K562 (cell line): Measurements from ENCODE around the gene KCTD18. TPM values are rescaled to one million over a fixed set of nuclear protein-coding genes. Genes with fewer than 3 reads are reported as not detected.

ENCODE experiments used
- ATAC-seq: fragments of 200-7000 bp; cut with Tn5 transposase; 3 replicates; pipeline ENCODE4 v1.9.1; 2020; ENCODE audit warnings: moderate library complexity
- BruUV-seq: library from RNA; stranded (reverse); fragments of 400-500 nt; replicated peaks from 2 replicates; lab custom pipeline; 2021; lab: Mats Ljungman, UMichigan
- CTCF ChIA-PET: fragments of 300-600 bp; formaldehyde crosslinking; extraction: SDS; loops from one replicate; lab custom pipeline; 2021; ENCODE audit warnings: low intra/inter-chr PET ratio; lab: Yijun Ruan, JAX
- POLR2A ChIA-PET: fragments of 300-600, 350-650 bp; sonication (Branson Sonifier 250); formaldehyde crosslinking; extraction: SDS; loops from one replicate; lab custom pipeline; 2021; ENCODE audit warnings: antibody characterized with exemption, inconsistent platforms; lab: Yijun Ruan, JAX
- DNase-seq, 4 experiments: peaks; one replicate each; pipeline versions ENCODE4 v3.0.0 to v3.0.0-alpha.2; 2011 to 2018; ENCODE audit warnings: low spot score in 3 of 4, mixed read lengths in 3 of 4; ENCODE audit errors: extremely low read depth in 1 of 4
- FAIRE-seq: peaks from 2 replicates; lab custom pipeline; 2011; peaks lifted over from hg19 to GRCh38; lab: Jason Lieb, UNC
- H2AFZ ChIP-seq: 2 replicates; pipeline ENCODE4 v1.6.0; 2011; ENCODE audit warnings: low read depth, low read length, control low read depth, inconsistent platforms
- H3K27ac ChIP-seq: fragments of 200-600 bp; 3 replicates; pipeline ENCODE4 v1.8.0; 2011; ENCODE audit warnings: low read depth, mild to moderate bottlenecking, control low read depth, inconsistent platforms, low read length, moderate library complexity, mixed read lengths; ENCODE audit errors: extremely low read depth
- H3K27me3 ChIP-seq, 2 experiments: fragments of 300-600 bp in 1 of 2; 2 replicates in 1 of 2; 3 replicates in 1 of 2; pipeline versions ENCODE4 v1.6.0 to v1.8.0; 2011; ENCODE audit warnings: inconsistent platforms in 2 of 2, low read length in 2 of 2, mild to moderate bottlenecking in 1 of 2, mixed read lengths in 1 of 2, moderate library complexity in 1 of 2; ENCODE audit not compliant: control insufficient read depth in 2 of 2, insufficient read depth in 2 of 2
- H3K36me3 ChIP-seq: fragments of 300-600 bp; 3 replicates; pipeline ENCODE4 v1.8.0; 2011; ENCODE audit warnings: mild to moderate bottlenecking, low read length, inconsistent platforms; ENCODE audit not compliant: control insufficient read depth, insufficient read depth
- H3K4me1 ChIP-seq, 2 experiments: fragments of 200-600 bp in 1 of 2; replicated peaks in 1 of 2; 2 replicates in 1 of 2; 3 replicates in 1 of 2; pipeline versions ENCODE4 v1.5.1 to v1.8.0; 2011; ENCODE audit warnings: inconsistent platforms in 2 of 2, low read length in 2 of 2, mild to moderate bottlenecking in 1 of 2, mixed read lengths in 1 of 2, moderate library complexity in 1 of 2; ENCODE audit not compliant: control insufficient read depth in 2 of 2, insufficient read depth in 2 of 2
- H3K4me2 ChIP-seq: 2 replicates; pipeline ENCODE4 v1.6.1; 2011; ENCODE audit warnings: low read length, control low read depth, inconsistent platforms, mixed read lengths; ENCODE audit not compliant: insufficient read depth
- H3K4me3 ChIP-seq: fragments of 200-600 bp; sonication (generic), shearing (Covaris generic); 2 replicates; pipeline ENCODE4 v1.5.1; 2016; ENCODE audit warnings: control low read depth, inconsistent platforms
- H3K79me2 ChIP-seq: fragments of 200-600 bp; 3 replicates; pipeline ENCODE4 v1.8.0; 2011; ENCODE audit warnings: low read length, inconsistent platforms; ENCODE audit not compliant: control insufficient read depth, insufficient read depth
- H3K9ac ChIP-seq, 2 experiments: 2 replicates each; pipeline versions ENCODE4 v1.6.0 to v1.6.1; 2011; ENCODE audit warnings: low read depth in 2 of 2, low read length in 2 of 2, control low read depth in 1 of 2, inconsistent platforms in 1 of 2, mild to moderate bottlenecking in 1 of 2, mixed read lengths in 1 of 2; ENCODE audit not compliant: insufficient read depth in 1 of 2
- H3K9me1 ChIP-seq: one replicate; pipeline ENCODE4 v1.6.0; 2011; ENCODE audit warnings: inconsistent platforms, mild to moderate bottlenecking, low read length, moderate library complexity; ENCODE audit not compliant: control insufficient read depth, insufficient read depth
- H3K9me3 ChIP-seq: replicated peaks from 2 replicates; pipeline ENCODE4 v1.5.1; 2011; ENCODE audit warnings: low read depth, low read length, inconsistent platforms; ENCODE audit not compliant: control insufficient read depth, insufficient read depth
- H4K20me1 ChIP-seq: replicated peaks from 2 replicates; pipeline ENCODE4 v1.6.1; 2011; ENCODE audit warnings: low read length, inconsistent platforms, mixed read lengths; ENCODE audit not compliant: control insufficient read depth, insufficient read depth
- BDP1 ChIP-seq: IDR thresholded peaks from 3 replicates; pipeline ENCODE4 v1.6.1; 2011; ENCODE audit not compliant: insufficient read length, insufficient read depth
- FIP1L1 ChIP-seq: fragments of 200-400 bp; formaldehyde crosslinking; IDR thresholded peaks from 2 replicates; pipeline ENCODE4 v1.6.1; 2018; ENCODE audit warnings: mild to moderate bottlenecking, low read depth, low read length; ENCODE audit not compliant: poor library complexity, severe bottlenecking
- ILK ChIP-seq: fragments of 450-650 bp; IDR thresholded peaks from 2 replicates; pipeline ENCODE4 v1.6.1; 2016; ENCODE audit warnings: missing genetic modification characterization, low read depth, mild to moderate bottlenecking, missing compliant biosample characterization, moderate library complexity, borderline replicate concordance
- MAFF ChIP-seq: IDR thresholded peaks from 2 replicates; pipeline ENCODE4 v1.6.1; 2012; ENCODE audit warnings: low read length, improper control_type of control experiment
- MAFG ChIP-seq: fragments of 450-650 bp; conservative IDR thresholded peaks from 2 replicates; pipeline ENCODE4 v1.6.1; 2016; ENCODE audit warnings: missing genetic modification characterization, missing compliant biosample characterization
- ZNF232 ChIP-seq: sonication (generic); formaldehyde crosslinking; IDR thresholded peaks from 2 replicates; pipeline ENCODE4 v1.8.0; 2022; ENCODE audit warnings: mild to moderate bottlenecking, missing genetic modification reagents
- ZNF408 ChIP-seq: fragments of 250-450 bp; sonication (Bioruptor Pico); IDR thresholded peaks from 2 replicates; pipeline ENCODE4 v1.4.0; 2020; ENCODE audit warnings: low read depth, mild to moderate bottlenecking, moderate library complexity
- ZNF444 ChIP-seq: fragments of 250-450 bp; sonication (Bioruptor Pico); IDR thresholded peaks from 2 replicates; pipeline ENCODE4 v1.4.0; 2020; ENCODE audit warnings: mild to moderate bottlenecking, moderate library complexity
- WGBS: fragments of 100-300 bp; shearing (Covaris generic); methylation state at CpG from one replicate; pipeline ENCODE4 v1.1.6; 2016; ENCODE audit warnings: low coverage, mixed read lengths; ENCODE audit not compliant: insufficient coverage; ENCODE audit errors: missing lambda C conversion rate; 5-methylcytosine and 5-hydroxymethylcytosine counted together
- in situ Hi-C: fragments of 300-500 bp; cut with MboI; formaldehyde crosslinking; loops from 4 replicates; pipeline ENCODE4 v1.15.0; 2018; ENCODE audit warnings: inconsistent platforms, mixed read lengths
- intact Hi-C: fragments of 100-400 bp; cut with micrococcal nuclease; formaldehyde crosslinking; loops from 2 replicates; pipeline ENCODE4 v1.14.2; 2022
- polyA plus RNA-seq, 8 experiments: library from polyadenylated mRNA; depleted of rRNA in 4 of 8; stranded (reverse) in 5 of 8; unstranded in 3 of 8; fragments of >200 nt; fragmentation: Nextera tagmentation in 2 of 8; fragmentation: Illumina TruSeq in 1 of 8; extraction: Ambion mirVana in 2 of 8; extraction: Trizol in 1 of 8; gene quantifications; 2 replicates each; pipeline versions ENCODE4 v1.2.1 to v1.2.3, GENCODE V29; 2011 to 2014; ENCODE audit warnings: inconsistent platforms in 1 of 8, missing spikeins in 1 of 8
- total RNA-seq, 7 experiments: library from RNA; depleted of rRNA in 6 of 7; stranded (reverse); fragments of >200 nt in 6 of 7; fragmentation: Illumina TruSeq in 2 of 7; extraction: Trizol in 2 of 7; gene quantifications; 2 replicates each; pipeline versions ENCODE4 v1.2.1 to v1.2.3, GENCODE V29; 2011 to 2021; ENCODE audit warnings: low replicate concordance in 1 of 7
- TF ChIP-seq, protein P1 (sequence below): fragments of 250-450 bp; sonication (Bioruptor Pico); IDR thresholded peaks from 2 replicates; pipeline ENCODE4 v1.8.0; 2022; ENCODE audit warnings: inconsistent platforms, mild to moderate bottlenecking, moderate library complexity, borderline replicate concordance

The KCTD18 gene
- total and polyA plus RNA-seq, 9 of the 15 experiments (the other 6 are each of a cell fraction or from before 2014, with no cell fraction given) = 0.39 to 5.4 (median 3.8) TPM

- no peak for ATAC-seq
- POLR2A ChIA-PET = no interaction called here
- TF ChIP-seq, protein P1, sequence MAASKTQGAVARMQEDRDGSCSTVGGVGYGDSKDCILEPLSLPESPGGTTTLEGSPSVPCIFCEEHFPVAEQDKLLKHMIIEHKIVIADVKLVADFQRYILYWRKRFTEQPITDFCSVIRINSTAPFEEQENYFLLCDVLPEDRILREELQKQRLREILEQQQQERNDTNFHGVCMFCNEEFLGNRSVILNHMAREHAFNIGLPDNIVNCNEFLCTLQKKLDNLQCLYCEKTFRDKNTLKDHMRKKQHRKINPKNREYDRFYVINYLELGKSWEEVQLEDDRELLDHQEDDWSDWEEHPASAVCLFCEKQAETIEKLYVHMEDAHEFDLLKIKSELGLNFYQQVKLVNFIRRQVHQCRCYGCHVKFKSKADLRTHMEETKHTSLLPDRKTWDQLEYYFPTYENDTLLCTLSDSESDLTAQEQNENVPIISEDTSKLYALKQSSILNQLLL (CRISPR knock-in tag) = no peak
- TF ChIP-seq ILK (no peak), MAFF (no peak), ZNF408 (no peak), ZNF232 (CRISPR knock-in tag) (no peak), BDP1 (no peak), MAFG (tag) (no peak), ZNF444 (CRISPR knock-in tag) (no peak), FIP1L1 (no peak)
- TF ChIP-seq, all 486 proteins: peak for 0
- Histone ChIP-seq H3K27me3 (no peaks in the 10 kb centered on the region), H3K36me3 (peaks cover 56% of the 10 kb centered on the region; the same call in 2 of the 3 replicates), H2AFZ (no peak overlapping the region), H3K9ac (no peak overlapping the region), H4K20me1 (no peaks in the 10 kb centered on the region), H3K9me3 (no peaks in the 10 kb centered on the region; the same call in 1 of the 2 replicates), H3K4me1 (no peaks in the 10 kb centered on the region), H3K4me2 (no peak overlapping the region), H3K27ac (no peak overlapping the region), H3K79me2 (no peaks in the 10 kb centered on the region), H3K9me1 (no peaks in the 10 kb centered on the region), H3K4me3 (no peak overlapping the region)
- WGBS = 67% methylated on average over 1 of the region's 1 CpG
- no TSS peak for BruUV-seq
- intact Hi-C loops (no loop called here), in situ Hi-C loops (no loop called here)
- CTCF ChIA-PET = no interaction called here
- DNase-seq (no peak), FAIRE-seq (no peak)
Observed at GRCh38 chr2:200538139-200538538, 28.3 kb upstream of the KCTD18 start.
